G401.6 (cell line): Measurements from ENCODE around the gene ARID1B.

Source experiments
- FAIRE-seq: peaks from 2 replicates; lab custom pipeline; 2012; peaks lifted over from hg19 to GRCh38; lab: Jason Lieb, UNC

The ARID1B gene

GRCh38 chr6:157185986-157186385 is 408.8 kb downstream of the ARID1B start:
- FAIRE-seq: no peak

DNA sequence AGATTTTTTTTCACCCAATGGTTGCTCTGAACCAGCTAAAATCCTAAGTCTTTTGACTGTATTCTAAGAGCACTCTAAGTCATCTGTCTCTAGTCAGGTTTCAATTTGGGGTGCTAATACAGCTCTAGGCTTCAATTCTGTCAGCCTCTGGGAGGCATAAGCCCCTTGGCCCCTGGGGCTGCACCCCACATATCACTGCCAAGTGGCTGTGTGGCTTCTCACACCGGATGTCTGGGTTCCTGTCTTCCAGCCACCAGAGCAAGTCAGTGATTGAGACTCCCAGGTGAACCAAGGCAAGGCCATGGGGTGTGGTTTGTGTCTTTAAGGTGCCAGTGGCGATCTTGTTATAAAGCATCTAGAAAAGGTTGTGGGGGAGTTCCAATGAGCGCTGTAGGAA is 409.6 kb downstream of the ARID1B start:
- no peak for FAIRE-seq

DNA sequence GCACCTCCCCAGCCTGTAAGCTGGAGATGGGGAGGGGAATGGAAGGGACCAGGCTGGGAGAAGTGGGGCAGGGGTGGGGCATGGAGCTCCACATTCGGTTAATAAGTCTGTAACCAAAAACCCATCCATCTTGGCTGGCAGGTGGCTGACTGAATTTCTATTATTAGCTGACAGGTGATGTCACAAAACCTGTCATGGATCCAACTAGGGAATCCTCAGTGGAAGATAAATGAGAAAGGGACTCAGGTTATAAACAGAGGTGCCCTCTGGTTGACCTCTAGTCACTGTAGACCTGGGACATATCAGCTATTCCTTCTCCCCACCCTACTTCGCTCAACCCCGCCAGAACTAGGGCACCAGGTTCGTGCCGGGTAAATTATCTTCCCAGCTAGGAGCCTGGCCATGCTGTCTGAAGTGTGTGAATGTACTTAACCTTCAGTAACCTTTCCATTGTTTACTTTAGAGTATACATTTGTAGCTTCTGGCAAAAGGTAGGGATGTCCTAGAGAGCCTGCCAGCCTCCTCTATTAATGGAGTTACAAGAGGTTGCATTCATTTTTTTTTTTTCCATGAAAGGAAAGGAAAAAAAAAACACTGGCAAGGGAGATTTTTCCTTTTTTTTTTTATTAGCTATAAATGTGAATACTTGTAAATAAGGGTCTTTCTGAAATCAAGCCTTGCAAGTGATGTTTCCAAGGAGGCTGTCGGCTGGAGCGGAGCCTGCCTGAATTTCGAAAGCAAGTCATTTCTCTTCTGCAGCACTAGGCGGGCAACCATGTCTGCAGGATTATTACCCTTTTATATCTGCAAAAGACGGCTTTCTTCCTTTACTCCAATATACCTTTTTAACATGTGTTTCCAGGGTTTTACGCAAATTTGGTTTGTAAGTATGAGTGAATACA is 410.3 kb downstream of the ARID1B start:
- FAIRE-seq: no peak

DNA sequence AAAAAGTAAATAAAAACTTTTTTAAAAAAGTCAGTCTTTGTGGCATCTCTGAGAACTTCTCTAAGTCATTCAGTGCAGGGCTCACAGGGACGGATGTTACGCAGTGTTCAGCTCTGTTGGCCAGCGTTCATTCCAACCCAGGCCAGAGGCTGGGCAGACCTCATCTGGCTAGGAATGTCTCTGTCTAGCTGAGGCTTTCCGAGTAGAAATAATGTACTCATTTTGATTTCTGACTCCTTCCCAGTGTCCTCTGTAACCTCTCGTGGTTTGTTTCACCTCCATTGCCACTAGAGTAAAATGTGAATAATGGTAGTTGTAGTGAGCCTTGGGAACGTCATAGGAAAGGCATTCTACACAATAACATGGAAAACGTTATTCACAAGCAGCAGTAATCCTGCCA is 411.0 kb downstream of the ARID1B start:
- no peak for FAIRE-seq

GRCh38 chr6:157193443-157193996 is 416.3 kb downstream of the ARID1B start:
- no peak for FAIRE-seq

- no peak for FAIRE-seq
Observed at GRCh38 chr6:157194110-157194509, 416.9 kb downstream of the ARID1B start.

- FAIRE-seq: no peak
Observed at GRCh38 chr6:157194643-157195042, 417.5 kb downstream of the ARID1B start.

DNA sequence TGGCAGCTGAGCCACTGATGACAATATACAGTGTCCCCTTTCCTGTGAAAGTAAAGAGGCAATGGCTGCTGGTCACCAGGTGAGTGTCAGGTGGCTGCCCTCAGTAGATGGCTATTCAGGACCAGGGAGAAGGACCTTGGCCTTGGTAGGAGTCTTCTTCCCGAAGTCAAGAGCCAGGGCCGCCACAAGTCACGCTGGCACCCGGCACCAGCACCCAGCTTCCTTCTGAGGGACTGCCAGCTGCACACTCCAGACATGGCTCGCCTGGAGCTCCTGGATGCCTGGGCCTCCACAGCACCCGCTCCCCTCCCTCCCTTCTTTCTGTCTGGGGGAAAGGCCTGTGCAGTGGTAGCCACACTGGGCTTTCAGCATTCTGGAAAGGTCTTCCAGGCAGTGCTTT is 419.2 kb downstream of the ARID1B start:
- FAIRE-seq: no peak

DNA sequence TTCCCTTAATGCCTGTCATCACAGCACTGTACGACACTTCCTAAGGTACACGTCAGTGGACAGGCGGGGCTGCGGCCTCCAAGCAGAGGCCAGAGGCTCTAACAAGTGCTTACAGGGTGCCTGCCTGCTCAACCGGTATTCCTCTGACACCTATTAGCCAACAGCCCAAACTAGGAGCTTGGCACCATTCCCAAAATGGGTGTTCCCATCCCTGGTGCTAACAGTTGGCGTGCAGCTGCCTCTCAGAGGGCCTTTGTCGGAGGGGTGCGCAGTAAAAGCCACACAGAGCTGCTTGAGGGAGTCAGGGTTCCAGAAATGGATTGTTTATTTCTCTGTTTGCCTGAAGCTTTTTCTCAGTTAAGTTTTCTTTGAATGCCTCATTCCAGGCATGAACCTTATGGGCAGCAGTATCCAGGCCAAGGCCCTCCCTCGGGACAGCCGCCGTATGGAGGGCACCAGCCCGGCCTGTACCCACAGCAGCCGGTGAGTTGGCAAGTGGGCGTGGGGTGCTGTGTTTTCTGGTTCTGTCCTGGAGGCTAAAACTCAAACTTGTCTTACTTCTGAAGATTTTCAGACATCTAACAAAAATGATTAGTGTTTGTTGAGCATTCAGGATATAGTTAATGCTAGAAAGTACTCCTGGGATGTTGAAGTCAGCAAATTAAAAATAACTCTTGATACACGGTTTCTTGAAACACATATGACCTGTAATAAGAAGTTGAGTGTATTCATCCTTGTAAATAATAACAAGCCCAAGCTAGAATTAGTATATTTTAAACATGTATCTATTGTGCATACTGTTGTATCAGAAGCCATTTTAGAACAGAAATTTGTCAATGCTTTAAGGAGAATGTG is 421.5 kb downstream of the ARID1B start:
- FAIRE-seq: no peak

DNA sequence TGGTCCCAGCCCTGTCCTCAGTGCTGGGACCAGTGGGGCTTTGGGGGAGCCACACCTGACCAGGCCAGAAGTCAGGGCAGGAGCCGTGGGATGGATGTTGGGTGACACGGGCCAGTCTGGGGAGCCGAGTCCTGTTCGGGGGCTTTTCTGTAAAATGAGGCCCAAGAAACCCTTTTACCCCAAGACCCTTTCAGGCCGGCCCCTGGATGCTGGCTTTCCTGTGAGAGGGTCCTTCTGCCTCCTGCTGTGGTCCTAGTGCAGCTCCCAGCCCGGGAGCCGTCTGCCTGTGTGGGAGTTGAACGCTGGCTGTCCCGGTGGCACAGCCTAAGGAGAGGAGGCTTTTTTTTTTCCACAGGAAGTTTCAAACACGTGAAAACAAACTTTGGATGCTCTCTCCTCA is 422.9 kb downstream of the ARID1B start:
- no peak for FAIRE-seq

GRCh38 chr6:157200611-157201010 is 423.4 kb downstream of the ARID1B start:
- no peak for FAIRE-seq

GRCh38 chr6:157201083-157201482 is 423.9 kb downstream of the ARID1B start:
- FAIRE-seq: no peak

DNA sequence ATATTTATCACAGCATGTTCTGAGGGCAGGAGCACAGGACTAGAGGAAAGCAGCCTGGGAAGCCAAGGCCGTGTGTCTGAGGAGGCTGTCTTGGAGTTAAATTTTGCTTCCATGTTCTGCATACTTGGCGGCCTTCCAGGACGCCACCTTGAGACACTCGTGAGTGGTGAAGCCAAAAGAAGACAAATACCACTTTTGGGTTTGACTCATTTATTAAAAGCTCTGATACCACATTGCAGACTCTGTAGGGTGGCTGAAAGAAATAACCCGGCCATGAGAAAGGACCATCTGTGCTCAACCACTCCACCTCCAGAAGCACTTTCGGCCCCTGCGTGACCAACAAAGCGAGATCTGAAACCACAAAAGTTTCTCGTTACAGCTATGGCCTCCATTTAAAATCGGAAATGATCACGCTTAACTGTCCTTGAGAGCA is 426.1 kb downstream of the ARID1B start:
- no peak for FAIRE-seq

DNA sequence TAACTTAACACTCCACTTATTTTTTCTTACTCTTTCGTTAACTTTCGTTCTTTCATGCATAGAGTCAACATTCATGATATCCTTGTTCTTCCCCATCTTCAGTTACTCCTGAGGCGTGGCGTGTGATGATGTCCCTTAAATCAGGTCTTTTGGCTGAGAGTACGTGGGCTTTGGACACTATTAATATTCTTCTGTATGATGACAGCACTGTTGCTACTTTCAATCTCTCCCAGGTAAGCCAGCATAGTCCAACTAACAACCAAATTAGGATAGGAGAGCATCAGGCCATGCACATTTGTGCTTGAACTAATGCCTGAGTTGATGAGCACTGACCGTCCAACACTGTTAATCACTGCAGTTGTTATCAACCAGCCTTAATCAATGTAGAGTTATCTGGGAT is 426.6 kb downstream of the ARID1B start:
- no peak for FAIRE-seq

GRCh38 chr6:157205473-157206358 is 428.5 kb downstream of the ARID1B start:
- FAIRE-seq: no peak

DNA sequence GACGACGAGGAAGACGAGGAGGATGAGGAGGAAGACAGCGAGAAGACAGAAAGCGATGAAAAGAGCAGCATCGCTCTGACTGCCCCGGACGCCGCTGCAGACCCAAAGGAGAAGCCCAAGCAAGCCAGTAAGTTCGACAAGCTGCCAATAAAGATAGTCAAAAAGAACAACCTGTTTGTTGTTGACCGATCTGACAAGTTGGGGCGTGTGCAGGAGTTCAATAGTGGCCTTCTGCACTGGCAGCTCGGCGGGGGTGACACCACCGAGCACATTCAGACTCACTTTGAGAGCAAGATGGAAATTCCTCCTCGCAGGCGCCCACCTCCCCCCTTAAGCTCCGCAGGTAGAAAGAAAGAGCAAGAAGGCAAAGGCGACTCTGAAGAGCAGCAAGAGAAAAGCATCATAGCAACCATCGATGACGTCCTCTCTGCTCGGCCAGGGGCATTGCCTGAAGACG is 429.2 kb downstream of the ARID1B start:
- FAIRE-seq: no peak

DNA sequence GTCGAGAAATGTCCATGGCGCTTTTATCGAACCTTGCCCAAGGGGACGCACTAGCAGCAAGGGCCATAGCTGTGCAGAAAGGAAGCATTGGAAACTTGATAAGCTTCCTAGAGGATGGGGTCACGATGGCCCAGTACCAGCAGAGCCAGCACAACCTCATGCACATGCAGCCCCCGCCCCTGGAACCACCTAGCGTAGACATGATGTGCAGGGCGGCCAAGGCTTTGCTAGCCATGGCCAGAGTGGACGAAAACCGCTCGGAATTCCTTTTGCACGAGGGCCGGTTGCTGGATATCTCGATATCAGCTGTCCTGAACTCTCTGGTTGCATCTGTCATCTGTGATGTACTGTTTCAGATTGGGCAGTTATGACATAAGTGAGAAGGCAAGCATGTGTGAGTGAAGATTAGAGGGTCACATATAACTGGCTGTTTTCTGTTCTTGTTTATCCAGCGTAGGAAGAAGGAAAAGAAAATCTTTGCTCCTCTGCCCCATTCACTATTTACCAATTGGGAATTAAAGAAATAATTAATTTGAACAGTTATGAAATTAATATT is 430.4 kb downstream of the ARID1B start:
- no peak for FAIRE-seq

GRCh38 chr6:157209865-157210530 is 432.8 kb downstream of the ARID1B start:
- FAIRE-seq: no peak

DNA sequence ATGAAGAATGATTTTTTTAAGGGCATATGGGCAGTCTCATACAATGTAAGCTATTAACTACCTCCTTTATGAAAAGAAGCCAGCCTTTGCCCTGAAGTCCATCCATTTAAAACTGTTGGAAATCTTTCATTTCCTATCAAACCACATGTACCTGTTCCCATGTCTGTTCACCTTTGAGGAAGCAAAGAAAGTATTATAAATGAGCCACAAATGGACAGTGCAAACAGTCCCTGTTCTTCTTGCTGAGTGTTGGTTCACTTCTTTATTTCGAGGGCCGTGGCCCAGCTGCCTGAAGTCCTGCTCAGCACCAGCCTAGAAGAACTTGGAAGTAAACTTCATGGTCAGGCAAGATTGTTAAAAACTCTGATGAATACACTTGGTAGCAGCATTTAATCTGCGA is 433.8 kb downstream of the ARID1B start:
- FAIRE-seq: no peak

DNA sequence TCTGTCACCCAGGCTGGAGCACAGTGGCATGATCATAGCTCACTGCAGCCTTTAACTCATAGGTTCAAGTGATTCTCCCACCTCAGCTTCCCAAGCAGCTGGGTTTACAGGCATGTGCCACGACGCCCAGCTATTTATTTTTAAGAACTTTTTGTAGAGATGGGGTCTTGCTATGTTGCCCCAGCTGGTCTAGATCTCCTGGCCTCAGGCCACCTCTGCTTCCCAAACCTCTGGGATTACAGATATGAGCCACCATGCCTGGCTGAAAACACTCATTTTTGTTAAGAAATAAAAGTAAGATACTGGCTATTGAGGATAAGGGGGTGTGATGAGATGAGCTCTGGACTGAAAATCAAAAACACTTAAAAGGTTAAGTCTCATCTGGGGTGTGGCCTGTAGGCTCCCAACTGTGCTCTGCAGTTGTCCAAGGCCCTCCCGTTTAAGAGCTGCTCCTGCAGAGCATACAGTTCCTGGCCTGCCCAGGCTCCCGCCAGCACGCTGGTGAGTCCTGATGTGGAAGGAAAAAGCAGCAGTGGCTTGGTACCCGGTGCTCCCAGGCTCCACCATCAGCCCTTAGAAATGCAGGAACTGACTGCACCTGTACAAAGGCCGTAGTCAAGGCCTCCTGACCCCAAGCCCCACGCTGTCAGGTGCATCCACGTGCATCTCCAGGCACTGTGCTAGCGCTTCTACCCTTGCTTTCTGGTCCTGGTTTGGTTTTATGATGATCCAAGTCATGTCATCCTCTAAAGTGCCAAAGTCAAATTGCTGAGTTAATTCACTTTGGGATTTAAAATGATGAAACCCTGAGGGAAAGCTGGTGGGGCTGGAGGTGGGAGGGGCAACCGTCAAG is 434.7 kb downstream of the ARID1B start:
- FAIRE-seq: no peak
